Measurements from ENCODE around the gene FLT1. TPM values are rescaled to one million over a fixed set of nuclear protein-coding genes. Genes with fewer than 3 reads are reported as not detected.

FLT1 gene
- total RNA-seq, 2 experiments from 2014 or later: 1.6 to 2.5 TPM

DNA sequence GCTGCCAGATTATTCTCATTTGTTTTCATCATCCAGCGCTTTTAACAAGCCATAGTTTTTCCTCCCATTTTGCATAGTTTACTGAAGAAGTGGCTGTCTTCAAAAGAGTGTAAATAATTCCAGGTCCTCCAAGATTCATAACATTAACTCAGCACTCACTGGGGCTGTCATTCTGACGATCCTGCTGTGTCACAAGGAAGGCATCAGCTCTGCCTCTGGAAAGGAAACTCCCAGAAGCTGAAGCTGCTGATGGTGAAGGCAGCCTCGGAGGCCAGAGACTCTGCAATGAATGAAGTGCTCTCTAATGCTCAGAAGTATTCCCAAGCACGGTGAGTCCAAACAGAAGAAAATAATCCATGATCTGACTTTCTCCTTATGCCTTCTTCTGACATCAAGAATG lies 60.0 kb downstream of the FLT1 start:
- Histone ChIP-seq H3K79me2 (ENCODE audit: insufficient read depth, low read depth, low read length) (no peaks in the 10 kb centered on the region), H3K4me1 (ENCODE audit: insufficient read depth, low read length, poor library complexity, severe bottlenecking) (peaks cover 19% of the 10 kb centered on the region), H2AFZ (ENCODE audit: low read length) (no peak overlapping the region), H3K4me3 (ENCODE audit: low read depth, low read length, poor library complexity, severe bottlenecking) (no peak overlapping the region), H3K9me3 (ENCODE audit: low read length) (no peaks in the 10 kb centered on the region), H3K36me3 (ENCODE audit: insufficient read depth, low read length) (no peaks in the 10 kb centered on the region), H3K27ac (ENCODE audit: low read depth, low read length, poor library complexity, severe bottlenecking) (no peak overlapping the region), H3K9me2 (ENCODE audit: insufficient read depth, low read length) (no peaks in the 10 kb centered on the region), H3K4me2 (ENCODE audit: low read length) (no peak overlapping the region), H4K20me1 (ENCODE audit: insufficient read depth, low read length) (no peaks in the 10 kb centered on the region)
- DNase-seq (ENCODE audit: low spot score): no peak
- BruUV-seq (replicated peaks): no TSS peak
- intact Hi-C loops (cut with micrococcal nuclease; ENCODE audit: unreplicated experiment): loop anchor here (5.0 kb wide), 1 partner anchor 168 kb away; no protein-coding TSS in a partner anchor
- no peak for TF ChIP-seq EZH2phosphoT487 (IDR thresholded peaks at IDR 0.05; ENCODE audit: borderline replicate concordance, low read depth, low read length)
- TF ChIP-seq, protein P1, sequence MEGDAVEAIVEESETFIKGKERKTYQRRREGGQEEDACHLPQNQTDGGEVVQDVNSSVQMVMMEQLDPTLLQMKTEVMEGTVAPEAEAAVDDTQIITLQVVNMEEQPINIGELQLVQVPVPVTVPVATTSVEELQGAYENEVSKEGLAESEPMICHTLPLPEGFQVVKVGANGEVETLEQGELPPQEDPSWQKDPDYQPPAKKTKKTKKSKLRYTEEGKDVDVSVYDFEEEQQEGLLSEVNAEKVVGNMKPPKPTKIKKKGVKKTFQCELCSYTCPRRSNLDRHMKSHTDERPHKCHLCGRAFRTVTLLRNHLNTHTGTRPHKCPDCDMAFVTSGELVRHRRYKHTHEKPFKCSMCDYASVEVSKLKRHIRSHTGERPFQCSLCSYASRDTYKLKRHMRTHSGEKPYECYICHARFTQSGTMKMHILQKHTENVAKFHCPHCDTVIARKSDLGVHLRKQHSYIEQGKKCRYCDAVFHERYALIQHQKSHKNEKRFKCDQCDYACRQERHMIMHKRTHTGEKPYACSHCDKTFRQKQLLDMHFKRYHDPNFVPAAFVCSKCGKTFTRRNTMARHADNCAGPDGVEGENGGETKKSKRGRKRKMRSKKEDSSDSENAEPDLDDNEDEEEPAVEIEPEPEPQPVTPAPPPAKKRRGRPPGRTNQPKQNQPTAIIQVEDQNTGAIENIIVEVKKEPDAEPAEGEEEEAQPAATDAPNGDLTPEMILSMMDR (conservative IDR thresholded peaks at IDR 0.05; ENCODE audit: low read length): no peak
- POLR2A ChIA-PET: interaction anchor here (1.2 kb wide), 1 partner anchor 10 kb away, joined by 3 read pairs; no protein-coding TSS in a partner anchor
- CTCF ChIA-PET (ENCODE audit: unreplicated experiment): no interaction called here

DNA sequence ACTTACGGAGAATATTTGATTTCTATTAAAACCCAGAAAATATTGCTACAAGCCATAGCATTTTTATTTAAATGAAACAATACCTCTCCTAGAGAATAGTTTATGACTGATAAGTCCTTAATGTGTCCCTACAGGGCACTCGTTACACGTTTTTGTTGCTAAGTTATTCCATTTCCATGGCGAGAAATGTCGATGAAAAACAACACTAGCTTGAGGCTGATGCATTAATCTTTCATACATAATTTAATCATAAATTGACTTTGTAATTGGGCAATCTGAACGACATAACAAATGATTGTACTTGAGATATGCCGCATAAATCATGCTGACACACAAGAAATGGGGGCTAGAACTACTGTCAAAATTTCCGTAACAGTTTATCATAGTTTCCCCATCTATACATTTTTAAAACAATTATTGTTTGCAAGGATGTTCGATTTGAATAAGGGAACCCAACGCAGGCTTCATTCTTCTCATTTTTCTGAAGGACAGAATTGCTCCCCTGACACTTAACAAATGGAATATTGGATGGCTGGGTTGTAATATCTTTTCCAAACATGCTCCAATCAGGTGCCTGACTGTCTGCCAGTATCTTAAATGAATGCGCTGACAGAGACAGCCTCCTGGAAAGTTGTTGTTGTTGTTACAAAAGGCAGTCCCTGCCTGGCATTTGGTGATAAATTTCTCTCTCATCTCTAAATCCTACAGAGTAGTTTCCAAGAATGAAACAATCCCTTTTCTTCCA lies 61.9 kb downstream of the FLT1 start:
- POLR2A ChIA-PET: interaction anchor here (0.7 kb wide), 1 partner anchor 65 kb away, joined by 3 read pairs; no protein-coding TSS in a partner anchor
- Histone ChIP-seq H3K36me3 (ENCODE audit: insufficient read depth, low read length) (no peaks in the 10 kb centered on the region), H3K9me2 (ENCODE audit: insufficient read depth, low read length) (no peaks in the 10 kb centered on the region; the same call in 1 of the 2 replicates), H3K4me3 (ENCODE audit: low read depth, low read length, poor library complexity, severe bottlenecking) (no peak overlapping the region), H3K9me3 (ENCODE audit: low read length) (no peaks in the 10 kb centered on the region), H3K27ac (ENCODE audit: low read depth, low read length, poor library complexity, severe bottlenecking) (no peak overlapping the region), H2AFZ (ENCODE audit: low read length) (no peak overlapping the region), H4K20me1 (ENCODE audit: insufficient read depth, low read length) (no peaks in the 10 kb centered on the region), H3K4me2 (ENCODE audit: low read length) (no peak overlapping the region), H3K79me2 (ENCODE audit: insufficient read depth, low read depth, low read length) (no peaks in the 10 kb centered on the region), H3K4me1 (ENCODE audit: insufficient read depth, low read length, poor library complexity, severe bottlenecking) (peaks cover 35% of the 10 kb centered on the region)
- no TSS peak for BruUV-seq (replicated peaks)
- CTCF ChIA-PET (ENCODE audit: unreplicated experiment): no interaction called here
- intact Hi-C loops (cut with micrococcal nuclease; ENCODE audit: unreplicated experiment): loop anchor here (5.0 kb wide), 1 partner anchor 166 kb away; no protein-coding TSS in a partner anchor
- no peak for DNase-seq (ENCODE audit: low spot score)
- TF ChIP-seq, protein P1 (conservative IDR thresholded peaks at IDR 0.05; ENCODE audit: low read length): no peak
- no peak for TF ChIP-seq EZH2phosphoT487 (IDR thresholded peaks at IDR 0.05; ENCODE audit: borderline replicate concordance, low read depth, low read length)

All from OCI-LY7 (cell line).